HG03565 (cell line): ENCODE data around the gene MTERF4.
A peak's percentile ranks its signal among the peaks of the same experiment; 100 is the strongest.
"Not testable (repeated sequence)": the region's sequence is repeated elsewhere in the genome, so short reads cannot be mapped to it uniquely, and the experiment has no call there.

Experiments used
- ATAC-seq: cut with Tn5 transposase; IDR thresholded peaks from one replicate; pipeline ENCODE4 v1.9.1; 2021; ENCODE audit warnings: mild to moderate bottlenecking, moderate library complexity; ENCODE audit not compliant: unreplicated experiment

Gene MTERF4

GRCh38 chr2:241112046-241112445 is 10.0 kb upstream of the MTERF4 start:
- no peak for ATAC-seq

DNA sequence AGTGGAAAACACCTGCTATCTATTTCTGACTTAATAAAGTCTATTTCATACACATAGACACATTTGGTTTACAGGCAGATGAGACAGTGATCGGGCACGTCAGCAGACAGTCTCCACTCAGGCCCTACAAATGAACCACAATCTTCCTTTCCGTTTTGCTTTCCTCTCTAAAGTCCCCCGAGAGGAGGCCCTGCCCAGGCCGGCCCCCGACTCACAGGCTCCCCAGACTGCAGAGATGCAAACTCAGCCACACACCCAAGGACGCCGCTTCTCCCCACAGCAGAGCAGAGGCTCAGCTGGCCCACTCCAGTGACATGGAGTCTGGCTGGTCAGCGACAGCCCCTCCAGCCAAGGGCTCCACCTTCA is 9.3 kb upstream of the MTERF4 start:
- ATAC-seq, result no peak

- ATAC-seq, result no peak
Measured at GRCh38 chr2:241110607-241111439, 8.7 kb upstream of the MTERF4 start.

DNA sequence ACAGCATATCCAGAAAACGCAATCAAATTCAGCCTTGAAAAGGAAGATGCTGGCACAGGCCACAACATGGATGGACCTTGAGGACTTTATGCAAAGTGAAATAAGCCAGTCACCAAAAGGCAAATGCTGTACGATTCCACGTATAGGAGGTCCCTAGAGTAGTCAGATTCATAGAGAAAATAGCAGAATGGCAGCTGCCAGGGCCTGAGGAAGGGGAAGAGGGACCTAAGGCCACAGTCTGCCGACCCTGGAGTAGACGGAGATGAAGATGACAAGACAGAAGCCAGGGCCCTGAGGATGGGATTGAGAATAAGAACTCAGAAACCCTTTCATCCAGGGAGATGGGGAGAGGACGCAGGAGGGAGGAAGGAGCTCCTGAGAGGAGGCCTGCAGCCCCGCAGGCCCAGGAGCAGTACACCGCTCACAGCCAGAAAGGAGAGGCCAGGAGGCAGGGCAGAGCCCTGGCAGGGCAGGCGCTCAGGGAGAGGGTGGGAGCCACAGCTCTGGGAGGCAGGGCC is 8.1 kb upstream of the MTERF4 start:
- ATAC-seq, result no peak

- ATAC-seq, result no peak
Measured at GRCh38 chr2:241109210-241110088, 7.4 kb upstream of the MTERF4 start.

DNA sequence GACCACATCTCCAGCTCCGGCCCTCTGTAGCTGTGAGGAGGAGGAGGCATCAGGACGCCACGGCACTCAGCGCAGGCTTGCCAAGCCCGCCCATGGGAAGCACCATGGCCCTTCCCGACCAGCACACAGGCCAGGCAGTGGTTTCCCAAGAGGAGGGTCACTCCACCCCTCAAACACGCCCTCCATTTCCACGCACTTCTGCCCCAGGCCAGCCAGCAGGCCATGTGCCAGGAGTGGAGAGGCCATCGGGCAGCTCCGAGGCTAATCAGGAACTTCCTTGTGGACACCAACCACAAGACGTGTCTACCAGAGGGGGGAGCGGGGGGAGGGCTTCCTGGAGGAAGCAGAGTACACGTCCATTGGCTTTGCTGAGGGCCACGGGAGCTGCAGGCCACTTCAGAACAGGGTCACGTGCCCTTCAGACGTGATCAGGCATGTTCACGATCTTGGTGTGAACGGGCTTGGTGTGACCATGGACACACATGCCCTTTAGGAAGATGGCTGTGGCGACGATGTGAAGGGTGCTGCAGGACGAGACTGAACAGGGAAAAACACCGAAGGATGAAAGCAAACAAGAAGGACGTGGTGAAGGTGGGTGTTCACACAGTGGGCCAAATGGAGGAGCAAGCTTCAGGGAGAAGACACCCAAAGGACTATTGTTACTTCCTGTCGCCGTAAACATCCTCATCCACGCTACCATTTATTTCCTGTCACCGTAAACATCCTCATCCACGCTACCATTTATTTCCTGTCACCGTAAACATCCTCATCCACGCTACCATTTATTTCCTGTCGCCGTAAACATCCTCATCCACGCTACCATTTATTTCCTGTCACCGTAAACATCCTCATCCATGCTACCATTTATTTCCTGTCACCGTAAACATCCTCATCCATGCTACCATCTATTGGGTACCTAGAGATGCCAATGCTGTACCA is 6.5 kb upstream of the MTERF4 start:
- ATAC-seq, result no peak

GRCh38 chr2:241107031-241107783 is 5.1 kb upstream of the MTERF4 start:
- ATAC-seq, result no peak

DNA sequence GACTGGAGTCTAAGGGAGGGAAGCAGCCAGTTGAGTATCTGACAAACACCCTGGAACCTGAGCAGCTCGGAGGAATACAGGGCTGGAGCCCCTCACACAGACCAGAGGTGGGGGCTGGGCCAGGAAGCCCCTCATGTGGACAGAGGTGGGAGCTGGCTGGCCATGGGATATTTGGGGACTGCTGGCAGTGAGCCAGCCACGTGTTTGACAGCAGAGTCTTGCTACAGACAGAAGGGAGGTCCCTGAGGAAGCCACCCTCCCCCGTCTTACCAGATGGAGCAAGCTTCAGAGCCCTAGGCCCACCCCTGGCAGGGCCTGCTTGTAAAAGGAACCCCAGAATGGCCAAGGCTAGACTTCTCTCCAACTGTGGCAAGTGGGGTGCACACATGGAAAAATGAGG is 3.6 kb upstream of the MTERF4 start:
- ATAC-seq, result no peak

DNA sequence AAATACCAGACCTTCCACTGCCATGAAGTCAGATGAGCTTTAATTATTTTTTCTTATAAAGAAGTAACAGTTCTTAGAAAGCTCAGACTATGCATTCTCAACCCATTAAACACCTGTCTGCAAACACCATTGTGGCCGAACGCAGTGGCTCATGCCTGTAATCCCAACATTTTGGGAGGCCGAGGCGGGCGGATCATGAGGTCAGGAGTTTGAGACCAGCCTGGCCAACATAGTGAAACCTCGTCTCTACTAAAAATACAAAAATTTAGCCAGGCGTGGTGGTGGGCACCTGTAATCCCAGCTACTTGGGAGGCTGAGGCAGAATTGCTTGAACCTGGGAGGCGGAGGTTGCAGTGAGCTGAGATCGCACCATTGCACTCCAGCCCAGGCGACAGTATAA is 2.5 kb upstream of the MTERF4 start:
- not testable (repeated sequence) for ATAC-seq

GRCh38 chr2:241103176-241103595 is 1.1 kb upstream of the MTERF4 start:
- no peak for ATAC-seq

DNA sequence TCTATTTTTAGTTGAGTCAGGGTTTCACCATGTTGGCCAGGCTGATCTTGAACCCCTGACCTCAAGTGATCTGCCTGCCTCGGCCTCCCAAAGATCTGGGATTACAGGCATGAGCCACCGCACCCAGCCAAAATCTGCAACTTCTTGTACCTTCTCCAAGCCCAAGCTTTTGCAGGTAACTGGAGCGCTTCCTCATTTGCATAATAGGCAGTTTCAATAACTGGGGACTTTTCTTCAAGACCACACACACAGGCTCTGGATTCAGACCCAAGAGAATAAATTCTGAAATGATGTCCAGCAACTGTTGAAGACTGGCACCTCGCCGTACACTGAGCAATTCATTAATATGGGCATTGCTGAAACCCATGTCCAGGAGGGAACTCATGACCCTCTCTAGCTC is 2.8 kb downstream of the MTERF4 start:
- no peak for ATAC-seq

DNA sequence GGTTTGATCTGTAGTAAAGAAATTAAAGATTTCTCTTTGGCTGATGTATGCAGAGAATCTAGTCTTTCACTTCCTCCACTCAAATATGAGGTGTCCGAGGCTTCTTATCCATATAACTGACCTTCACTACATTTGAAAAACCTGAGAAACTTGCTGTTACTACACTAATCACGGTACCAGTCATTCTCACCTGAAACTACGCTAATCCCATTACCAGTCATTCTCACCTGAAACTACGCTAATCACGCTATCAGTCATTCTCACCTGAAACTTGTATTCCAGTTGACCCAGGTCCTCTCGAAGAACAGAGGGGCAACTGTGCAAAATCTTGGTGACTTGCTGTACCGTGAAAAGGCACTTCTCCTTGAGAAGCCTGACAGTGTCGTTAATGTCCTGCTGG is 5.1 kb downstream of the MTERF4 start:
- ATAC-seq, result peak; percentile 40

GRCh38 chr2:241095594-241096290 is 6.3 kb downstream of the MTERF4 start:
- no peak for ATAC-seq

GRCh38 chr2:241094924-241095420 is 7.1 kb downstream of the MTERF4 start:
- ATAC-seq, result no peak

DNA sequence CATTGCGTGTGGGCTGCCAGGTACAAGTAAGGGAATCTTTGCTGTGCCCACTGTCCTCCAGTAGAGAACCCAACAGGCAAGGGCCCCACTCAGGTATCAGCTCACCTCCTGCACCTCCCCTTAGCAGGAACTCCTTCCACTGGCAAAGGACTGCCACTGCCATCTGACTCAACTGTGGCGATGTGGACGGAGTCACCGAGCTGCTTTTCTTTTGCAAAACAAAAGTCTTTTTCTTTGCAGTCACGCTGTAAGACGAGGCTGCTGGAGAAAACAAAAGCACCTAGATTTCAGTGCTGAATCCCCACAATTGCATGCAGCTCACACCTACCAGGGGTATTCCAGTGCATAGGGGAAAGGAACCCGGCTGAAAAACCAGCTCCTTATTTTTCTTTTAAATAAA is 7.9 kb downstream of the MTERF4 start:
- ATAC-seq, result no peak

DNA sequence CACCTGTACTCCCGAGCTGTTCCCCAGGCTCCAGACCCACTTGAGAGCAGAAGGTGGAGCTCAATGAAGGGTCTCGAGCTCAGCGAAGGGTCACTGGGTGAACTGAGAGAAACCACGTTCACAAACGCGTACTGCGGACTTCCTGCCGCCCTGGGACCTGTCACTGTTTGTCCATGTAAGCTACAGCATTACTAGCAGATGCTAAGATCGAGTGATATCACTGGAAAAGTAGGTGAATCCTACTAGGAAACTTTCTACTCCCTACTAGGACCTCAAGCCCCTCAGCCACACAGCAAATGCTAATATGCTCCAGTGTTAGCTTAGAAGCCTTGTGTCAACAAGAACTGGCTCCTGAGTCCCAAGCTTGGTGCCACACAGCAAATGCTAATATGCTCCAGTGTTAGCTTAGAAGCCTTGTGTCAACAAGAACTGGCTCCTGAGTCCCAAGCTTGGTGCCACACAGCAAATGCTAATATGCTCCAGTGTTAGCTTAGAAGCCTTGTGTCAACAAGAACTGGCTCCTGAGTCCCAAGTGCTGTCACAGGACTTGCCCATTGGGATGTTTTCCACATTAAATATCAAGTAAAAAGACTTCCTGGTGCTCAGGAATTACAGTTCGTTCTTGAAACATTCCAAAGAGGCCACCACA is 8.8 kb downstream of the MTERF4 start:
- ATAC-seq, result not testable (repeated sequence)

- no peak for ATAC-seq
Measured at GRCh38 chr2:241092677-241093076, 9.4 kb downstream of the MTERF4 start.

- ATAC-seq, result no peak
Measured at GRCh38 chr2:241091734-241092445, 10.2 kb downstream of the MTERF4 start.
